HG02763 (cell line): ENCODE data around the gene PROX1.

Experiments
- ATAC-seq: cut with Tn5 transposase; IDR thresholded peaks from one replicate; pipeline ENCODE4 v1.9.1; 2021; ENCODE audit warnings: mild to moderate bottlenecking, moderate library complexity; ENCODE audit not compliant: unreplicated experiment

The PROX1 gene

GRCh38 chr1:213979751-213980586, 7.8 kb upstream of the PROX1 start:
- ATAC-seq, result no peak

GRCh38 chr1:213980906-213981305, 6.9 kb upstream of the PROX1 start:
- ATAC-seq, result no peak

- no peak for ATAC-seq
Observed at GRCh38 chr1:213982289-213982671, 5.5 kb upstream of the PROX1 start.

GRCh38 chr1:213982672-213983492, 4.9 kb upstream of the PROX1 start:
- no peak for ATAC-seq

GRCh38 chr1:213983493-213984386, 4.0 kb upstream of the PROX1 start:
- no peak for ATAC-seq

- no peak for ATAC-seq
Observed at GRCh38 chr1:213984387-213985208, 3.2 kb upstream of the PROX1 start.

GRCh38 chr1:213985209-213986019, 2.4 kb upstream of the PROX1 start:
- no peak for ATAC-seq

- no peak for ATAC-seq
Observed at GRCh38 chr1:213986020-213986924, 1.5 kb upstream of the PROX1 start.

GRCh38 chr1:213986925-213987250, 885 bp upstream of the PROX1 start:
- no peak for ATAC-seq

GRCh38 chr1:213987422-213987926, 299 bp upstream of the PROX1 start:
- ATAC-seq, result peak; percentile 75

- ATAC-seq, result no peak
Observed at GRCh38 chr1:213988507-213989001, 781 bp downstream of the PROX1 start.

- no peak for ATAC-seq
Observed at GRCh38 chr1:213989002-213989855, 1.5 kb downstream of the PROX1 start.

- ATAC-seq, result no peak
Observed at GRCh38 chr1:213993929-213994328, 6.2 kb downstream of the PROX1 start.

- no peak for ATAC-seq
Observed at GRCh38 chr1:213994888-213995287, 7.1 kb downstream of the PROX1 start.

GRCh38 chr1:213995603-213996002, 7.8 kb downstream of the PROX1 start:
- no peak for ATAC-seq

GRCh38 chr1:213996320-213997037, 8.7 kb downstream of the PROX1 start:
- ATAC-seq, result no peak
